Lung (tissue), 12 donors: ENCODE measurements around the gene RCBTB1. TPM values are rescaled to one million over a fixed set of nuclear protein-coding genes. Genes with fewer than 3 reads are reported as not detected.

ENCODE experiments used
- ATAC-seq: fragments of 200-7000 bp; cut with Tn5 transposase; one replicate; pipeline ENCODE4 v1.9.1; 2020; ENCODE audit warnings: moderate number of reproducible peaks; ENCODE audit not compliant: insufficient read depth, low FRiP score
- DNase-seq, 3 donors: peaks; one replicate each; pipeline ENCODE4 v3.0.0-alpha.2; 2013 to 2017
- H3K27ac ChIP-seq, 2 donors: one replicate each; pipeline ENCODE4 v1.5.1; 2013; ENCODE audit warnings: mild to moderate bottlenecking in 2 of 2, moderate library complexity in 2 of 2, control low read depth in 1 of 2, inconsistent platforms in 1 of 2, low read depth in 1 of 2, low read length in 1 of 2
- H3K27me3 ChIP-seq, 3 donors: one replicate each; pipeline ENCODE4 v1.5.1; 2013; ENCODE audit warnings: low read length in 2 of 3; ENCODE audit not compliant: control insufficient read depth in 3 of 3, insufficient read depth in 3 of 3
- H3K36me3 ChIP-seq, 4 donors: one replicate each; pipeline ENCODE4 v1.5.1; 2013; ENCODE audit warnings: low read length in 4 of 4, mild to moderate bottlenecking in 1 of 4, moderate library complexity in 1 of 4; ENCODE audit not compliant: control insufficient read depth in 4 of 4, insufficient read depth in 4 of 4
- H3K4me1 ChIP-seq, 5 donors: one replicate each; pipeline ENCODE4 v1.5.1; 2013; ENCODE audit warnings: low read length in 5 of 5, mild to moderate bottlenecking in 2 of 5, moderate library complexity in 1 of 5; ENCODE audit not compliant: control insufficient read depth in 5 of 5, insufficient read depth in 5 of 5
- H3K4me3 ChIP-seq: one replicate; pipeline ENCODE4 v1.5.1; 2013; ENCODE audit warnings: mild to moderate bottlenecking, control low read depth, moderate library complexity
- H3K9ac ChIP-seq, 2 donors: one replicate each; pipeline ENCODE4 v1.5.1; 2013; ENCODE audit warnings: low read length in 2 of 2, control low read depth in 1 of 2; ENCODE audit not compliant: insufficient read depth in 1 of 2
- H3K9me3 ChIP-seq, 4 donors: one replicate each; pipeline ENCODE4 v1.5.1; 2013; ENCODE audit warnings: low read length in 3 of 4, mild to moderate bottlenecking in 1 of 4, moderate library complexity in 1 of 4; ENCODE audit not compliant: control insufficient read depth in 4 of 4, insufficient read depth in 3 of 4
- WGBS, 2 donors: extraction: QIAGEN DNeasy Blood & Tissue Kit; methylation state at CpG; one replicate each; pipeline ENCODE4 v1.1.7; 2013; 5-methylcytosine and 5-hydroxymethylcytosine counted together
- polyA plus RNA-seq, 2 donors: library from polyadenylated mRNA; stranded (reverse); fragments of 200-250 nt; gene quantifications; one replicate each; pipeline ENCODE4 v1.2.1, GENCODE V29; 2013
- total RNA-seq, 2 donors: library from RNA; depleted of rRNA in 1 of 2; stranded (reverse); fragments of >200 nt in 1 of 2; gene quantifications; one replicate each; pipeline ENCODE4 v1.2.1, GENCODE V29; 2014 to 2021
- TF ChIP-seq, protein P1 (sequence below): IDR thresholded peaks from 2 replicates; pipeline ENCODE4 v1.5.1; 2012; ENCODE audit warnings: mild to moderate bottlenecking; ENCODE audit errors: control extremely low read depth, extremely low read depth
- donor health status: control.
- donor health status: control.
- donor health status: Bipolar disorder and iron deficiency.
- donor health status: healthy.
- donor health status: DM: yes; HTN: yes; CAD: no.

RCBTB1 gene
- total and polyA plus RNA-seq, 4 donors: 12.0 to 25.4 (median 17.8) TPM

DNA sequence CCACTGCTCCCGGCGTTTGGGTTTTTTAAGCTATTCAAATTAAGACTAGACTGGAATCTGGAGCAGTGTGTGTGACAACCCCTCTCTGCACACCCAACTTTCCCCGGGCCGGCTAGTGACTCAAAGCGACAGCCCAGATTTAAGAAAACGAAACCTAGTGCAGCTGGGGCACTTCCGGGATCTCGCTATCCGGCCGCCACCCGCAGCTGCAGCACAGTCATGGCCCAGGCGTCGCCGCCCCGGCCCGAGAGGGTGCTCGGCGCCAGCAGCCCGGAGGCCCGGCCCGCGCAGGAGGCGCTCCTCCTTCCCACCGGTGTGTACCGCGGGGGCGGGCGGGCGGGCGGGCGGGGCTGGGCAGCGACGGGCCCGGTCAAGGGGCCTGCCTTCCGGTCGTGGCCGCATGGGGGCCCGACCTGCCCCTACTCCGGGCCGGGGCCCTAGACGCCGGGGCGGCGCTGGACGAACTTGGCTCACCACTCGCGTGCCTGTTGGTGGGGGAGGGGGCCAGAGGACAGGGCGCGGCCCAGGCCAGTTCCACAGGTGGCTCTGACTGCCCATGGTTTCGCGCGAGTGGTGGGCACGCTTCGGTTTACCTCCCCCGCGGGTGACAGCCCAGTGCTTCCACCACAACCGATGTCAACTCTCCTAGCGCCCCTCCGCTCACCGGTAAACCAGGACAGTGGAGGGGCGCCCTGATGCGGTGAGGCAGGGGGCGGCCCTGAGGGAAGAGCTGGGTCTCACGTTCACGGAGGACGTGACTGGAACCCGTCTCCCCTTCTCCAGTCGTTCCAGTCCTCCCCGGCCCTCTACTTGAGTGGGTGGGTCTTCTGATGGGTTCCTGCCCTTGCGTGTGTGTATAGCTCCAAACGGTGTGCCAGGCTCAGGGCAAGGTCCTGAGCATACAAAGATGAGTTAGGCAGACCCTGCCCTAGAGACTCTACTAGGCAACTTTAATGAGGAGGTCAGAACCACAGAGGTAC, 89.3 kb downstream of the RCBTB1 start, which contains the start of gene PHF11:
Gene PHF11 (plus strand): TSS at position 171 of the 980 bp plus-strand sequence. CDS start 49 bp downstream, at position 220.
- peaks cover 0 to 4% (median 0%) of the 10 kb centered on the region in 5 donors for H3K4me1 ChIP-seq
- TF ChIP-seq, protein P1, sequence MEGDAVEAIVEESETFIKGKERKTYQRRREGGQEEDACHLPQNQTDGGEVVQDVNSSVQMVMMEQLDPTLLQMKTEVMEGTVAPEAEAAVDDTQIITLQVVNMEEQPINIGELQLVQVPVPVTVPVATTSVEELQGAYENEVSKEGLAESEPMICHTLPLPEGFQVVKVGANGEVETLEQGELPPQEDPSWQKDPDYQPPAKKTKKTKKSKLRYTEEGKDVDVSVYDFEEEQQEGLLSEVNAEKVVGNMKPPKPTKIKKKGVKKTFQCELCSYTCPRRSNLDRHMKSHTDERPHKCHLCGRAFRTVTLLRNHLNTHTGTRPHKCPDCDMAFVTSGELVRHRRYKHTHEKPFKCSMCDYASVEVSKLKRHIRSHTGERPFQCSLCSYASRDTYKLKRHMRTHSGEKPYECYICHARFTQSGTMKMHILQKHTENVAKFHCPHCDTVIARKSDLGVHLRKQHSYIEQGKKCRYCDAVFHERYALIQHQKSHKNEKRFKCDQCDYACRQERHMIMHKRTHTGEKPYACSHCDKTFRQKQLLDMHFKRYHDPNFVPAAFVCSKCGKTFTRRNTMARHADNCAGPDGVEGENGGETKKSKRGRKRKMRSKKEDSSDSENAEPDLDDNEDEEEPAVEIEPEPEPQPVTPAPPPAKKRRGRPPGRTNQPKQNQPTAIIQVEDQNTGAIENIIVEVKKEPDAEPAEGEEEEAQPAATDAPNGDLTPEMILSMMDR: no peak
- H3K4me3 ChIP-seq: peak within 1 kb of the TSS; percentile 67
- H3K9me3 ChIP-seq: no peaks in the 10 kb centered on the region
- ATAC-seq (peak; percentile 87), DNase-seq (peak; percentile 82 to 87 (median 87))
- H3K36me3 ChIP-seq: peaks cover 0 to 10% (median 1%) of the 10 kb centered on the region in 4 donors
- peak within 1 kb of the TSS; percentile 63 to 95 for H3K9ac ChIP-seq
- H3K27me3 ChIP-seq: no peaks in the 10 kb centered on the region
- WGBS, 2 donors: 3% methylated on average over 58 to 71 of the region's 71 CpGs
- peak within 1 kb of the TSS; percentile 68 to 98 for H3K27ac ChIP-seq

DNA sequence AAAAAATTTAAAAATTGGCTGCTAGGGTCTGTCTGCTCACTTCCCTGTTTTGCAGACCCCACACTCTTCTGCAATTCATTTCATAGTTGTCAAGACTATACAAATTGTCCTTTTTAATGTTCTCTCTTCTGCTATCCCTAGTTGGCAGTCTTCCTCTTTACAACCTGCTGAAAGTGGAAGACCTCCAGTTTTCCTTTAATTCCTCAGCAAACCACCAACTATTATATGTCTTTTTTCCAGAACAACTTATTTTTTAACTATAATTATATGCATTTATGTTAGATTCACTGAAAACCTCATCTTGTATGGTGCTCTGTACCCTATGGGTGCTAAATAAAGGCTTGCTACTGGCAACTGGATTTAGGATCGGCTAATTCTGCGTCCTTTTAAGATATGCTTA, 90.7 kb downstream of the RCBTB1 start:
- peak overlapping the region in 1 of 2 donors; percentile 68 for H3K27ac ChIP-seq
- ATAC-seq (no peak), DNase-seq (peak in 2 of 3 donors; percentile 8 to 18)
- H3K4me1 ChIP-seq: peaks cover 0 to 4% (median 0%) of the 10 kb centered on the region in 5 donors
- H3K9ac ChIP-seq: peak overlapping the region; percentile 49 to 63
- 60 to 75% methylated on average over 2 of the region's 2 CpGs for WGBS, 2 donors
- no peaks in the 10 kb centered on the region for H3K9me3 ChIP-seq
- TF ChIP-seq, protein P1: no peak
- no peaks in the 10 kb centered on the region for H3K27me3 ChIP-seq
- no peak overlapping the region for H3K4me3 ChIP-seq
- H3K36me3 ChIP-seq: peaks cover 0 to 6% (median 1%) of the 10 kb centered on the region in 4 donors

DNA sequence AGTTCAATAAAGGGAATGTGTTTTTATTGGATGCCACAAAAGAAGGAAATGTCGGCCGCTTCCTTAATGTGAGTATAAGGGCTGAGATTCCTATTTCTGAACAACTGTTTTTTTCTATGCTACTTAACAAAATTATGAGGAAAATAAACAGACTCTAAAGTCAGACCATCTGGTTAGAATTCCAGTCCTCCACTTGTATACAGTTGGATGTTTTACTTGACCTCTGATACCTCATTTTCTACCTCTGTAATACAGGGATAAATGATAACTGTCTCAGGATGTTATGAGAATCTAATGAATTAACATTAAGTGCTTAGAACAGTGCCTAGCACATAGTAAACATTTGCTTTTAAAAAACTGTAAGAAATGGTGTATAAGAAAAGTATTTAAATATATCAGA, 96.8 kb downstream of the RCBTB1 start:
- Histone ChIP-seq H3K9ac (no peak overlapping the region), H3K4me1 (no peaks in the 10 kb centered on the region), H3K36me3 (peaks cover 7 to 15% (median 10%) of the 10 kb centered on the region in 4 donors), H3K27ac (no peak overlapping the region), H3K27me3 (no peaks in the 10 kb centered on the region), H3K4me3 (no peak overlapping the region), H3K9me3 (no peaks in the 10 kb centered on the region)
- 89 to 91% methylated on average over 2 of the region's 2 CpGs for WGBS, 2 donors
- no peak for DNase-seq
- TF ChIP-seq, protein P1: no peak
- ATAC-seq: no peak

Other genes with a start within 250 kb of the RCBTB1 start
- 10 to 100 TPM; 13.5 to 13.9 TPM for gene CAB39L, start 141.5 kb downstream of the RCBTB1 start, total RNA-seq
- 1 to 10 TPM; 5.6 to 6.6 TPM for gene CAB39L, start 141.5 kb downstream of the RCBTB1 start, polyA plus RNA-seq
- gene SETDB2, start 141.3 kb downstream of the RCBTB1 start, total RNA-seq: 10 to 100 TPM; 11.6 to 22.9 TPM
- 1 to 10 TPM; 5.0 to 5.7 TPM for gene SETDB2, start 141.3 kb downstream of the RCBTB1 start, polyA plus RNA-seq
- gene PHF11, start 89.6 kb downstream of the RCBTB1 start, total RNA-seq: 10 to 100 TPM; 40.4 to 46.1 TPM
- 10 to 100 TPM; 46.5 to 76.2 TPM for gene PHF11, start 89.6 kb downstream of the RCBTB1 start, polyA plus RNA-seq
- 1 to 10 TPM; 1.1 to 5.8 TPM for gene ARL11, start 42.9 kb upstream of the RCBTB1 start, total RNA-seq
- 1 to 10 TPM; 3.0 to 8.9 TPM for gene ARL11, start 42.9 kb upstream of the RCBTB1 start, polyA plus RNA-seq
- 10 to 100 TPM; 60.5 to 74.5 TPM for gene EBPL, start 105.9 kb upstream of the RCBTB1 start, total RNA-seq
- gene EBPL, start 105.9 kb upstream of the RCBTB1 start, polyA plus RNA-seq: 10 to 100 TPM; 65.7 to 92.7 TPM
- 10 to 100 TPM; 30.6 to 41.6 TPM for gene KPNA3, start 207.1 kb upstream of the RCBTB1 start, total RNA-seq
- gene KPNA3, start 207.1 kb upstream of the RCBTB1 start, polyA plus RNA-seq: 10 to 100 TPM; 16.2 to 17.7 TPM